ENCODE measurements around the gene PDE4D. TPM values are rescaled to one million over a fixed set of nuclear protein-coding genes. Genes with fewer than 3 reads are reported as not detected.

Gene PDE4D
- total RNA-seq, 1 donor from 2014 or later = 14.2 TPM

- TF ChIP-seq EZH2 (IDR thresholded peaks at IDR 0.05; ENCODE audit: insufficient read depth, low read length) (no peak), CTCF (IDR thresholded peaks at IDR 0.05; ENCODE audit: insufficient read depth, low read depth, low read length) (no peak)
- no peaks in the 10 kb centered on the region for H3K27me3 Mint-ChIP-seq (ENCODE audit: low read depth, unreplicated experiment)
- Histone ChIP-seq H3K79me2 (ENCODE audit: insufficient read depth, low read length) (no peaks in the 10 kb centered on the region), H3K4me3 (ENCODE audit: insufficient read depth, low read depth, low read length) (peak overlapping the region; percentile 64), H3K9me3 (ENCODE audit: insufficient read depth, low read depth, low read length) (no peaks in the 10 kb centered on the region), H3K9ac (ENCODE audit: low read length) (peak overlapping the region; percentile 73), H3K4me1 (ENCODE audit: insufficient read depth, low read length) (peaks cover 6% of the 10 kb centered on the region), H4K20me1 (ENCODE audit: insufficient read depth, low read length) (no peaks in the 10 kb centered on the region), H3K27ac (ENCODE audit: low read depth, low read length) (no peak overlapping the region), H3K4me2 (ENCODE audit: low read length) (peak overlapping the region; percentile 92), H3K27me3 (ENCODE audit: insufficient read depth, low read length) (no peaks in the 10 kb centered on the region), H3K36me3 (ENCODE audit: insufficient read depth, low read length) (no peaks in the 10 kb centered on the region), H2AFZ (ENCODE audit: low read depth, low read length) (peak overlapping the region; percentile 72)
- H3K36me3 Mint-ChIP-seq (ENCODE audit: low read depth, unreplicated experiment) = no peaks in the 10 kb centered on the region
- H3K9me3 Mint-ChIP-seq (ENCODE audit: unreplicated experiment) = no peaks in the 10 kb centered on the region
- H3K4me1 Mint-ChIP-seq (ENCODE audit: low read depth, unreplicated experiment) = peaks cover 5% of the 10 kb centered on the region
- no peak overlapping the region for H3K4me3 Mint-ChIP-seq (ENCODE audit: unreplicated experiment)
- no peak for DNase-seq (ENCODE audit: low read depth)
- peak overlapping the region; percentile 83 for H3K27ac Mint-ChIP-seq (ENCODE audit: unreplicated experiment)
- FAIRE-seq = no peak
Measured at GRCh38 chr5:59276325-59276675, 617.2 kb downstream of the PDE4D start.

- no peak for FAIRE-seq
- Histone ChIP-seq H3K27ac (ENCODE audit: low read depth, low read length) (no peak overlapping the region), H3K36me3 (ENCODE audit: insufficient read depth, low read length) (no peaks in the 10 kb centered on the region), H2AFZ (ENCODE audit: low read depth, low read length) (peak overlapping the region; percentile 72), H4K20me1 (ENCODE audit: insufficient read depth, low read length) (no peaks in the 10 kb centered on the region), H3K4me1 (ENCODE audit: insufficient read depth, low read length) (peaks cover 6% of the 10 kb centered on the region), H3K79me2 (ENCODE audit: insufficient read depth, low read length) (no peaks in the 10 kb centered on the region), H3K9ac (ENCODE audit: low read length) (peak overlapping the region; percentile 73), H3K4me2 (ENCODE audit: low read length) (peak overlapping the region; percentile 92), H3K9me3 (ENCODE audit: insufficient read depth, low read depth, low read length) (no peaks in the 10 kb centered on the region), H3K4me3 (ENCODE audit: insufficient read depth, low read depth, low read length) (peak overlapping the region; percentile 64), H3K27me3 (ENCODE audit: insufficient read depth, low read length) (no peaks in the 10 kb centered on the region)
- DNase-seq (ENCODE audit: low read depth) = peak; percentile 60
- peak overlapping the region; percentile 82 for H3K4me3 Mint-ChIP-seq (ENCODE audit: unreplicated experiment)
- peaks cover 5% of the 10 kb centered on the region for H3K4me1 Mint-ChIP-seq (ENCODE audit: low read depth, unreplicated experiment)
- TF ChIP-seq EZH2 (IDR thresholded peaks at IDR 0.05; ENCODE audit: insufficient read depth, low read length) (no peak), CTCF (IDR thresholded peaks at IDR 0.05; ENCODE audit: insufficient read depth, low read depth, low read length) (no peak)
- H3K27ac Mint-ChIP-seq (ENCODE audit: unreplicated experiment) = peak overlapping the region; percentile 83
- no peaks in the 10 kb centered on the region for H3K9me3 Mint-ChIP-seq (ENCODE audit: unreplicated experiment)
- no peaks in the 10 kb centered on the region for H3K36me3 Mint-ChIP-seq (ENCODE audit: low read depth, unreplicated experiment)
- H3K27me3 Mint-ChIP-seq (ENCODE audit: low read depth, unreplicated experiment) = no peaks in the 10 kb centered on the region
Measured at GRCh38 chr5:59275510-59276324, 617.8 kb downstream of the PDE4D start.

- H3K36me3 Mint-ChIP-seq (ENCODE audit: low read depth, unreplicated experiment) = no peaks in the 10 kb centered on the region
- peaks cover 6% of the 10 kb centered on the region for H3K4me1 ChIP-seq (ENCODE audit: insufficient read depth, low read length)
- H3K27me3 Mint-ChIP-seq (ENCODE audit: low read depth, unreplicated experiment) = no peaks in the 10 kb centered on the region
- no peaks in the 10 kb centered on the region for H4K20me1 ChIP-seq (ENCODE audit: insufficient read depth, low read length)
- H2AFZ ChIP-seq (ENCODE audit: low read depth, low read length) = peak overlapping the region; percentile 72
- H3K9me3 Mint-ChIP-seq (ENCODE audit: unreplicated experiment) = no peaks in the 10 kb centered on the region
- H3K9ac ChIP-seq (ENCODE audit: low read length) = peak overlapping the region; percentile 73
- no peak for DNase-seq (ENCODE audit: low read depth)
- peaks cover 5% of the 10 kb centered on the region for H3K4me1 Mint-ChIP-seq (ENCODE audit: low read depth, unreplicated experiment)
- peak overlapping the region; percentile 64 for H3K4me3 ChIP-seq (ENCODE audit: insufficient read depth, low read depth, low read length)
- TF ChIP-seq CTCF (IDR thresholded peaks at IDR 0.05; ENCODE audit: insufficient read depth, low read depth, low read length) = no peak
- H3K27ac ChIP-seq (ENCODE audit: low read depth, low read length) = no peak overlapping the region
- no peaks in the 10 kb centered on the region for H3K27me3 ChIP-seq (ENCODE audit: insufficient read depth, low read length)
- peak overlapping the region; percentile 92 for H3K4me2 ChIP-seq (ENCODE audit: low read length)
- no peak for FAIRE-seq
- H3K36me3 ChIP-seq (ENCODE audit: insufficient read depth, low read length) = no peaks in the 10 kb centered on the region
- peak overlapping the region; percentile 7 for H3K27ac Mint-ChIP-seq (ENCODE audit: unreplicated experiment)
- no peaks in the 10 kb centered on the region for H3K9me3 ChIP-seq (ENCODE audit: insufficient read depth, low read depth, low read length)
- H3K79me2 ChIP-seq (ENCODE audit: insufficient read depth, low read length) = no peaks in the 10 kb centered on the region
- H3K4me3 Mint-ChIP-seq (ENCODE audit: unreplicated experiment) = peak overlapping the region; percentile 82
Measured at GRCh38 chr5:59275170-59275509, 618.4 kb downstream of the PDE4D start.

Measured in astrocyte (in vitro differentiated cells and primary cell).